Body of pancreas (tissue), 4 donors: ENCODE measurements around the gene CUEDC1. TPM values are rescaled to one million over a fixed set of nuclear protein-coding genes. Genes with fewer than 3 reads are reported as not detected.

ENCODE experiments used
- ATAC-seq: fragments of 150-250 bp; one replicate; pipeline ENCODE4 v1.9.1; 2016
- DNase-seq, 4 donors: peaks; one replicate each; pipeline ENCODE4 v3.0.0-alpha.2; 2019
- H3K27ac ChIP-seq, 4 donors: fragments of 200-600 bp; sonication (generic); 1 replicate in 3 of 4; 2 replicates in 1 of 4; pipeline versions ENCODE4 v1.5.1 to v1.6.1; 2016 to 2019; ENCODE audit warnings: mild to moderate bottlenecking in 1 of 4, mixed read lengths in 1 of 4, moderate library complexity in 1 of 4
- H3K27me3 ChIP-seq, 2 donors: fragments of 200-600 bp; sonication (generic); one replicate each; pipeline ENCODE4 v1.6.0; 2016; ENCODE audit warnings: mild to moderate bottlenecking in 1 of 2
- H3K36me3 ChIP-seq, 2 donors: fragments of 200-600 bp; sonication (generic); replicated peaks in 1 of 2; 2 replicates each; pipeline ENCODE4 v1.5.1; 2016; ENCODE audit warnings: low read depth in 2 of 2; ENCODE audit not compliant: insufficient read depth in 1 of 2
- H3K4me1 ChIP-seq: fragments of 200-600 bp; sonication (generic); one replicate; pipeline ENCODE4 v1.6.0; 2016
- H3K4me3 ChIP-seq, 2 donors: fragments of 200-600 bp; sonication (generic); 1 replicate in 1 of 2; 2 replicates in 1 of 2; pipeline ENCODE4 v1.5.1; 2016 to 2019
- H3K9me3 ChIP-seq, 3 donors: fragments of 200-600 bp; sonication (generic); 1 replicate in 2 of 3; 2 replicates in 1 of 3; pipeline ENCODE4 v1.5.1; 2016
- CTCF ChIP-seq, 7 experiments: fragments of 450-650 bp in 4 of 7; fragments of 200-600 bp in 3 of 7; sonication (generic) in 3 of 7; IDR thresholded peaks; one replicate each; pipeline ENCODE4 v1.5.1; 2016 to 2019; ENCODE audit warnings: antibody characterized with exemption in 7 of 7
- POLR2A ChIP-seq, 3 donors: fragments of 450-650 bp; IDR thresholded peaks; one replicate each; pipeline ENCODE4 v1.6.1; 2016; ENCODE audit warnings: antibody characterized with exemption in 3 of 3, mild to moderate bottlenecking in 2 of 3
- WGBS, 2 donors: methylation state at CpG; one replicate each; pipeline ENCODE4 v1.1.5; 2017; 5-methylcytosine and 5-hydroxymethylcytosine counted together
- intact Hi-C: fragments of 100-400 bp; cut with DNase I; formaldehyde crosslinking; loops from one replicate; pipeline ENCODE4 v1.15.1; 2023
- total RNA-seq, 2 donors: library from RNA; depleted of rRNA; stranded (reverse); fragments of >200 nt; gene quantifications; one replicate each; pipeline ENCODE4 v1.1.0, GENCODE V29; 2016

CUEDC1 gene
- total RNA-seq, 2 donors from 2014 or later: 35.8 to 48.1 TPM

- intact Hi-C loops: no loop called here
- peak; percentile 34 for ATAC-seq
These were observed 9.0 kb downstream of the CUEDC1 start for GRCh38 chr17:57945996-57946797.

GRCh38 chr17:57944908-57945307, 10.3 kb downstream of the CUEDC1 start:
- DNase-seq (no peak), ATAC-seq (no peak)
- Histone ChIP-seq H3K4me3 (no peak overlapping the region), H3K36me3 (no peaks in the 10 kb centered on the region), H3K27ac (no peak overlapping the region), H3K4me1 (peaks cover 55% of the 10 kb centered on the region), H3K27me3 (no peaks in the 10 kb centered on the region), H3K9me3 (no peaks in the 10 kb centered on the region)
- TF ChIP-seq CTCF (IDR thresholded peaks at IDR 0.05): no peak
- no peak for TF ChIP-seq POLR2A (IDR thresholded peaks at IDR 0.05)
- intact Hi-C loops: no loop called here
- 71 to 72% methylated on average over 6 of the region's 6 CpGs for WGBS, 2 donors

More at GRCh38 chr17:57945996-57946797, 9.0 kb downstream of the CUEDC1 start:
- no peak for DNase-seq
- Histone ChIP-seq H3K27ac (peak overlapping the region; percentile 66 to 90 (median 76)), H3K9me3 (no peaks in the 10 kb centered on the region), H3K27me3 (no peaks in the 10 kb centered on the region), H3K36me3 (no peaks in the 10 kb centered on the region), H3K4me1 (peaks cover 44% of the 10 kb centered on the region), H3K4me3 (no peak overlapping the region)
- no peak for TF ChIP-seq POLR2A (IDR thresholded peaks at IDR 0.05)
- no peak for TF ChIP-seq CTCF (IDR thresholded peaks at IDR 0.05)
- WGBS, 2 donors: 20 to 22% methylated on average over 6 of the region's 6 CpGs

- peaks cover 53% of the 10 kb centered on the region for H3K4me1 ChIP-seq
These were observed 11.6 kb downstream of the CUEDC1 start for GRCh38 chr17:57943645-57944044.

GRCh38 chr17:57943140-57943539, 12.1 kb downstream of the CUEDC1 start:
- Histone ChIP-seq H3K4me3 (no peak overlapping the region), H3K4me1 (peaks cover 48% of the 10 kb centered on the region), H3K9me3 (no peaks in the 10 kb centered on the region), H3K27ac (peak overlapping the region in 1 of 4 donors; percentile 20), H3K27me3 (no peaks in the 10 kb centered on the region), H3K36me3 (no peaks in the 10 kb centered on the region)
- no peak for DNase-seq
- TF ChIP-seq CTCF (IDR thresholded peaks at IDR 0.05): no peak
- TF ChIP-seq POLR2A (IDR thresholded peaks at IDR 0.05): no peak
- ATAC-seq: no peak
- 83 to 84% methylated on average over 6 of the region's 6 CpGs for WGBS, 2 donors
- intact Hi-C loops: no loop called here

More at GRCh38 chr17:57943645-57944044, 11.6 kb downstream of the CUEDC1 start:
- Histone ChIP-seq H3K27ac (no peak overlapping the region), H3K4me3 (no peak overlapping the region), H3K27me3 (no peaks in the 10 kb centered on the region), H3K9me3 (no peaks in the 10 kb centered on the region), H3K36me3 (no peaks in the 10 kb centered on the region)
- 80 to 89% methylated on average over 3 of the region's 3 CpGs for WGBS, 2 donors
- DNase-seq (no peak), ATAC-seq (no peak)
- intact Hi-C loops: no loop called here
- no peak for TF ChIP-seq POLR2A (IDR thresholded peaks at IDR 0.05)
- TF ChIP-seq CTCF (IDR thresholded peaks at IDR 0.05): no peak
